Loucy (cell line): Measurements from ENCODE around the gene NCLN.
"Not testable (repeated sequence)": the region's sequence is repeated elsewhere in the genome, so short reads cannot be mapped to it uniquely, and the experiment has no call there.

ENCODE experiments used
- H2AFZ ChIP-seq: fragments of 200-600 bp; sonication (generic); 2 replicates; pipeline ENCODE4 v1.6.0; 2016; ENCODE audit warnings: antibody characterized with exemption, mild to moderate bottlenecking, low read length, moderate library complexity
- H3F3A ChIP-seq: fragments of 200-600 bp; 2 replicates; pipeline ENCODE4 v1.6.0; 2016; ENCODE audit warnings: antibody characterized with exemption, low read depth, mild to moderate bottlenecking
- H3K27me3 ChIP-seq: fragments of 200-600 bp; sonication (generic); 2 replicates; pipeline ENCODE4 v1.6.1; 2014; ENCODE audit warnings: low read length, mild to moderate bottlenecking; ENCODE audit not compliant: insufficient read depth, poor library complexity, severe bottlenecking
- H3K36me3 ChIP-seq: fragments of 200-600 bp; sonication (generic); 2 replicates; pipeline ENCODE4 v1.6.1; 2016; ENCODE audit warnings: low read length; ENCODE audit not compliant: insufficient read depth
- H3K4me1 ChIP-seq: fragments of 200-600 bp; sonication (generic); 2 replicates; pipeline ENCODE4 v1.5.1; 2014; ENCODE audit warnings: low read length, mild to moderate bottlenecking; ENCODE audit not compliant: insufficient read depth, poor library complexity, severe bottlenecking
- H3K4me2 ChIP-seq: fragments of 200-600 bp; sonication (generic); 2 replicates; pipeline ENCODE4 v1.6.0; 2014; ENCODE audit warnings: antibody characterized with exemption, low read length, low read depth, mild to moderate bottlenecking; ENCODE audit not compliant: poor library complexity, severe bottlenecking
- H3K4me3 ChIP-seq: fragments of 200-600 bp; sonication (generic); 2 replicates; pipeline ENCODE4 v1.5.1; 2014; ENCODE audit warnings: low read length, mild to moderate bottlenecking, mixed read lengths; ENCODE audit not compliant: poor library complexity, severe bottlenecking
- H3K79me2 ChIP-seq: fragments of 200-600 bp; sonication (generic); 2 replicates; pipeline ENCODE4 v1.6.1; 2014; ENCODE audit warnings: low read length; ENCODE audit not compliant: insufficient read depth
- H3K9ac ChIP-seq: fragments of 200-600 bp; sonication (generic); 2 replicates; pipeline ENCODE4 v1.6.0; 2014; ENCODE audit warnings: mild to moderate bottlenecking, low read depth, low read length, moderate library complexity; ENCODE audit not compliant: poor library complexity, severe bottlenecking
- H3K9me2 ChIP-seq: fragments of 200-600 bp; sonication (generic); replicated peaks from 2 replicates; pipeline ENCODE4 v1.6.1; 2016; ENCODE audit warnings: low read depth, low read length, mixed read lengths
- H3K9me3 ChIP-seq: fragments of 200-600 bp; sonication (generic); 2 replicates; pipeline ENCODE4 v1.6.1; 2014; ENCODE audit warnings: mild to moderate bottlenecking, antibody characterized with exemption, low read length, low read depth; ENCODE audit not compliant: insufficient read depth
- H4K20me1 ChIP-seq: fragments of 200-600 bp; sonication (generic); 2 replicates; pipeline ENCODE4 v1.6.0; 2014; ENCODE audit warnings: antibody characterized with exemption, low read length, mild to moderate bottlenecking; ENCODE audit not compliant: insufficient read depth, poor library complexity, severe bottlenecking
- EZH2phosphoT487 ChIP-seq: fragments of 200-600 bp; IDR thresholded peaks from 2 replicates; pipeline ENCODE4 v1.6.1; 2018; ENCODE audit warnings: antibody characterized with exemption, mild to moderate bottlenecking, moderate library complexity, borderline replicate concordance
- TF ChIP-seq, protein P1 (sequence below): fragments of 200-600 bp; sonication (generic); conservative IDR thresholded peaks from 2 replicates; pipeline ENCODE4 v1.5.1; 2014; ENCODE audit warnings: mild to moderate bottlenecking, antibody characterized with exemption, low read length

The NCLN gene

DNA sequence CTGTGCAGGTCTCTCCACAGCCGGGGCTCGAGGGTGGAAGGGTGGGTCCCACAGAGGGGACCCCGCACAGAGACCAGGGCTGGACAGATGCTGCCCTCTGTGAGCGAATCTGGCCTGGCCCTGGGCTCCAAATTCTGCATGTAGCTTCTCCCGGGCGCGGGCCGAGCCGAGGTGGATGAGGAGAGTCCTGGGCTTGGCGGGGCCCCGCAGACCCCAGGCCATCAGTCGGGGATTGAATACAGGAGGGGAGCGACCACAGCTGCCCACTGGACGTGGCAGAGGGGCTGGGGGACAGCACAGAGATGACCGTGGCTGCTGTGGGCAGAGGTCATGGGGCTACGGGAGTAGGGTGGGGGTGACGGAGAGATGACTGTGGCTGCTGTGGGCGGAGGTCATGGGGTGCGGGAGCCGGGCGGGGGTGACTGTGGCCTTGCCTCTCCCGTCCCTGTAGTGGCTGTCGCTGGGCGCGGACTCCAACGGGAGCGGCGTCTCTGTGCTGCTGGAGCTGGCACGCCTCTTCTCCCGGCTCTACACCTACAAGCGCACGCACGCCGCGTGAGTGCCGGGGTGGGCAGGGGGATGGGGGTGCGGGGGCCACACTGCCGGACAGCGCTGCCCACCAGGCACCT lies 15.5 kb downstream of the NCLN start:
- TF ChIP-seq EZH2phosphoT487, result no peak
- TF ChIP-seq, protein P1, sequence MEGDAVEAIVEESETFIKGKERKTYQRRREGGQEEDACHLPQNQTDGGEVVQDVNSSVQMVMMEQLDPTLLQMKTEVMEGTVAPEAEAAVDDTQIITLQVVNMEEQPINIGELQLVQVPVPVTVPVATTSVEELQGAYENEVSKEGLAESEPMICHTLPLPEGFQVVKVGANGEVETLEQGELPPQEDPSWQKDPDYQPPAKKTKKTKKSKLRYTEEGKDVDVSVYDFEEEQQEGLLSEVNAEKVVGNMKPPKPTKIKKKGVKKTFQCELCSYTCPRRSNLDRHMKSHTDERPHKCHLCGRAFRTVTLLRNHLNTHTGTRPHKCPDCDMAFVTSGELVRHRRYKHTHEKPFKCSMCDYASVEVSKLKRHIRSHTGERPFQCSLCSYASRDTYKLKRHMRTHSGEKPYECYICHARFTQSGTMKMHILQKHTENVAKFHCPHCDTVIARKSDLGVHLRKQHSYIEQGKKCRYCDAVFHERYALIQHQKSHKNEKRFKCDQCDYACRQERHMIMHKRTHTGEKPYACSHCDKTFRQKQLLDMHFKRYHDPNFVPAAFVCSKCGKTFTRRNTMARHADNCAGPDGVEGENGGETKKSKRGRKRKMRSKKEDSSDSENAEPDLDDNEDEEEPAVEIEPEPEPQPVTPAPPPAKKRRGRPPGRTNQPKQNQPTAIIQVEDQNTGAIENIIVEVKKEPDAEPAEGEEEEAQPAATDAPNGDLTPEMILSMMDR, result no peak
- H3K4me1 ChIP-seq, result no peaks in the 10 kb centered on the region
- no peaks in the 10 kb centered on the region for H3F3A ChIP-seq

DNA sequence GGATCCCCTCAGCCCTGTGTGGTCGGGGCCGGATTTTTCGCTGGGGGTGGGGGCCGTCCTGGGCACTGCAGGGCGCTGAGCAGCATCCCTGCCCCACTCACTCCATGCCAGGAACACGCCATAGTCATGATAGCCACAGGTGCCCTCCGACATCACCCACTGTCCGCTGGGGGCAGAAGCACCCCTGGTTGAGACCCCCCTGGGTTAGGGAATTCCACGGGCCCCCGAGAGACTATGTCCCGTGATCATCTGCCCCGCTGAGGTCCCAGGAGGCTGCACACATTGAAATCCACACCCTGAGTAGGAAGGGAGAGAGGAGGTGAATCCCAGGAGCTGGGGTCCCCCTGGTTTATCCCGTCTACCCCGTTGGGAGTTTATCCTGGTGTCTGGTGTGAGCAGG lies 16.2 kb downstream of the NCLN start:
- Histone ChIP-seq H3K9me3 (no peaks in the 10 kb centered on the region), H3F3A (no peaks in the 10 kb centered on the region), H3K4me1 (no peaks in the 10 kb centered on the region), H3K36me3 (no peaks in the 10 kb centered on the region), H3K9ac (no peak overlapping the region), H2AFZ (no peak overlapping the region), H3K27me3 (no peaks in the 10 kb centered on the region), H3K4me2 (no peak overlapping the region), H4K20me1 (no peaks in the 10 kb centered on the region), H3K4me3 (no peak overlapping the region), H3K79me2 (no peaks in the 10 kb centered on the region), H3K9me2 (no peaks in the 10 kb centered on the region)
- no peak for TF ChIP-seq EZH2phosphoT487
- TF ChIP-seq, protein P1, result no peak

More for the DNA sequence above, 15.5 kb downstream of the NCLN start:
- Histone ChIP-seq H3K36me3 (peaks cover 3% of the 10 kb centered on the region; the same call in 1 of the 2 replicates), H3K9me3 (no peaks in the 10 kb centered on the region), H3K4me2 (no peak overlapping the region), H2AFZ (no peak overlapping the region), H3K4me3 (no peak overlapping the region), H3K9me2 (no peaks in the 10 kb centered on the region), H4K20me1 (no peaks in the 10 kb centered on the region), H3K9ac (no peak overlapping the region), H3K27me3 (no peaks in the 10 kb centered on the region), H3K79me2 (no peaks in the 10 kb centered on the region)

GRCh38 chr19:3202346-3202745 lies 16.6 kb downstream of the NCLN start:
- H3K4me3 ChIP-seq, result no peak overlapping the region
- H3K27me3 ChIP-seq, result no peaks in the 10 kb centered on the region
- no peaks in the 10 kb centered on the region for H4K20me1 ChIP-seq
- no peak overlapping the region for H2AFZ ChIP-seq
- H3K4me2 ChIP-seq, result no peak overlapping the region
- no peak overlapping the region for H3K9ac ChIP-seq
- no peaks in the 10 kb centered on the region for H3K4me1 ChIP-seq
- H3F3A ChIP-seq, result no peaks in the 10 kb centered on the region
- H3K9me2 ChIP-seq, result no peaks in the 10 kb centered on the region
- no peak for TF ChIP-seq EZH2phosphoT487
- TF ChIP-seq, protein P1, result no peak
- H3K9me3 ChIP-seq, result no peaks in the 10 kb centered on the region
- no peaks in the 10 kb centered on the region for H3K79me2 ChIP-seq
- no peaks in the 10 kb centered on the region for H3K36me3 ChIP-seq

DNA sequence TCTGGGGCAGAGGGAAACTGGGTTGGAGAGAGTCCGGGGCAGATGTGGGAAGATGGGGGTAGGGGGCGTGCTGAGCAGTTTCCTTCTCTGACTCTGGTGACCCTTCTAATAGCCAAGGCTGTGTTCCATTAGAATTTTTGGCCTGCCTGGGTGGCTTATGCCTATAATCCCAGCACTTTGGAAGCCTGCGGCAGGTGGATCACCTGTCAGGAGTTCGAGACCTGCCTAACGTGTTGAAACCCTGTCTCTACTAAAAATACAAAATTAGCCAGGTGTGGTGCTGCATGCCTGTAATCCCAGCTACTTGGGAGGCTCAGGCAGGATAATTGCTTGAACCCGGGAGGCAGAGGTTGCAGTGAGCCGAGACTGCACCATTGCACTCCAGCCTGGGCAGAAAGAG lies 17.2 kb downstream of the NCLN start:
- H4K20me1 ChIP-seq, H3K4me3 ChIP-seq, H3K36me3 ChIP-seq, H3F3A ChIP-seq, H3K27me3 ChIP-seq, H3K9me3 ChIP-seq, H3K79me2 ChIP-seq, H3K9me2 ChIP-seq, H3K9ac ChIP-seq, H3K4me2 ChIP-seq, H3K4me1 ChIP-seq, H2AFZ ChIP-seq: not testable (repeated sequence)
